Endothelial cell of umbilical vein (primary cell): Measurements from ENCODE around the gene REEP1. TPM values are rescaled to one million over a fixed set of nuclear protein-coding genes. Genes with fewer than 3 reads are reported as not detected.
A peak's percentile ranks its signal among the peaks of the same experiment; 100 is the strongest.

Experiments
- BruUV-seq: library from RNA; stranded (reverse); fragments of 400-500 nt; replicated peaks from 2 replicates; lab custom pipeline; 2021; lab: Mats Ljungman, UMichigan
- CTCF ChIA-PET: fragments of 300-600, 350-600 bp; sonication (Branson Sonifier 250); formaldehyde crosslinking; loops from one replicate; lab custom pipeline; 2021; ENCODE audit warnings: antibody characterized with exemption, inconsistent platforms; lab: Charles Lee
- POLR2A ChIA-PET: fragments of 300-600, 350-600 bp; sonication (Branson Sonifier 250); formaldehyde crosslinking; loops from one replicate; lab custom pipeline; 2021; ENCODE audit warnings: antibody characterized with exemption, inconsistent platforms; lab: Charles Lee
- DNase-seq: peaks from one replicate; pipeline ENCODE4 v3.0.0-alpha.2; 2011; ENCODE audit warnings: low read depth, low spot score
- FAIRE-seq: peaks from 2 replicates; lab custom pipeline; 2011; peaks lifted over from hg19 to GRCh38; lab: Jason Lieb, UNC
- H2AFZ ChIP-seq: 2 replicates; pipeline ENCODE4 v1.6.0; 2012; ENCODE audit warnings: low read depth, low read length, control low read depth, inconsistent platforms
- H3K27ac ChIP-seq: 2 replicates; pipeline ENCODE4 v1.5.1; 2011; ENCODE audit warnings: low read depth, mild to moderate bottlenecking, control low read depth, low read length, moderate library complexity; ENCODE audit not compliant: insufficient read depth
- H3K27me3 ChIP-seq, 2 experiments: 2 replicates each; pipeline versions ENCODE4 v1.6.0 to v1.6.1; 2011; ENCODE audit warnings: low read length in 2 of 2, mixed read lengths in 1 of 2; ENCODE audit not compliant: control insufficient read depth in 2 of 2, insufficient read depth in 2 of 2
- H3K36me3 ChIP-seq, 2 experiments: 2 replicates in 1 of 2; 3 replicates in 1 of 2; pipeline ENCODE4 v1.5.1; 2011; ENCODE audit warnings: low read length in 2 of 2, mild to moderate bottlenecking in 1 of 2, moderate library complexity in 1 of 2; ENCODE audit not compliant: control insufficient read depth in 2 of 2, insufficient read depth in 2 of 2; ENCODE audit errors: extremely low read depth in 1 of 2
- H3K4me1 ChIP-seq: 3 replicates; pipeline ENCODE4 v1.5.1; 2011; ENCODE audit warnings: mild to moderate bottlenecking, low read length; ENCODE audit not compliant: control insufficient read depth, insufficient read depth; ENCODE audit errors: extremely low read depth
- H3K4me2 ChIP-seq: 2 replicates; pipeline ENCODE4 v1.6.1; 2011; ENCODE audit warnings: low read length, control low read depth, mixed read lengths; ENCODE audit not compliant: insufficient read depth
- H3K4me3 ChIP-seq, 3 experiments: fragments of 200-600 bp in 1 of 3; sonication (generic), shearing (Covaris generic) in 1 of 3; replicated peaks in 1 of 3; 2 replicates each; pipeline ENCODE4 v1.5.1; 2011 to 2016; ENCODE audit warnings: control low read depth in 3 of 3, low read length in 3 of 3, mild to moderate bottlenecking in 2 of 3, inconsistent platforms in 1 of 3, low read depth in 1 of 3, moderate library complexity in 1 of 3; ENCODE audit not compliant: insufficient read depth in 1 of 3
- H3K79me2 ChIP-seq: 2 replicates; pipeline ENCODE4 v1.6.0; 2012; ENCODE audit warnings: low read length, inconsistent platforms; ENCODE audit not compliant: control insufficient read depth, insufficient read depth
- H3K9ac ChIP-seq: replicated peaks from 2 replicates; pipeline ENCODE3; 2011; ENCODE audit warnings: low read length, control low read depth; ENCODE audit not compliant: insufficient read depth; ENCODE audit errors: extremely low read depth
- H3K9me1 ChIP-seq: replicated peaks from 3 replicates; pipeline ENCODE4 v1.6.0; 2011; ENCODE audit warnings: mild to moderate bottlenecking, low read length; ENCODE audit not compliant: control insufficient read depth, insufficient read depth; ENCODE audit errors: extremely low read depth
- H3K9me3 ChIP-seq: replicated peaks from 2 replicates; pipeline ENCODE4 v1.5.1; 2012; ENCODE audit warnings: low read length, inconsistent platforms; ENCODE audit not compliant: control insufficient read depth, insufficient read depth
- H4K20me1 ChIP-seq: replicated peaks from 2 replicates; pipeline ENCODE3; 2011; ENCODE audit warnings: mild to moderate bottlenecking, low read length; ENCODE audit not compliant: control insufficient read depth, insufficient read depth; ENCODE audit errors: extremely low read depth
- EZH2 ChIP-seq: IDR thresholded peaks from 2 replicates; pipeline ENCODE4 v1.6.1; 2012; ENCODE audit warnings: borderline replicate concordance, low read depth, mild to moderate bottlenecking, moderate library complexity, low read length, inconsistent platforms; ENCODE audit not compliant: severe bottlenecking
- FOS ChIP-seq: IDR thresholded peaks from 2 replicates; pipeline ENCODE4 v1.6.1; 2011; ENCODE audit warnings: mild to moderate bottlenecking, low read length, moderate library complexity, borderline replicate concordance; ENCODE audit not compliant: insufficient read depth
- GATA2 ChIP-seq: IDR thresholded peaks from 2 replicates; pipeline ENCODE4 v1.7.0; 2011; ENCODE audit warnings: low read depth, mild to moderate bottlenecking, moderate library complexity, mixed read lengths, low read length; ENCODE audit not compliant: insufficient read length, insufficient read depth
- JUN ChIP-seq: IDR thresholded peaks from 2 replicates; pipeline ENCODE4 v1.6.1; 2011; ENCODE audit warnings: borderline replicate concordance, low read depth; ENCODE audit not compliant: insufficient read length, insufficient read depth
- MYC ChIP-seq: IDR thresholded peaks from one replicate; pipeline ENCODE4 v1.6.1; 2011; ENCODE audit warnings: mild to moderate bottlenecking, low read depth, low read length
- POLR2A ChIP-seq: IDR thresholded peaks from 2 replicates; pipeline ENCODE4 v1.6.1; 2012; ENCODE audit warnings: low read depth, mild to moderate bottlenecking, control low read depth, low read length
- POLR2AphosphoS5 ChIP-seq: IDR thresholded peaks from 2 replicates; pipeline ENCODE4 v1.6.1; 2012; ENCODE audit warnings: low read depth, mild to moderate bottlenecking, control low read depth, low read length, moderate library complexity; ENCODE audit not compliant: insufficient read depth
- dilution Hi-C: fragments of 300-500 bp; cut with MboI; formaldehyde crosslinking; loops from one replicate; pipeline ENCODE4 v1.15.0; 2019; ENCODE audit warnings: low sequenced_read_pairs; ENCODE audit not compliant: extremely low pct_ligation_motif_present
- intact Hi-C: fragments of 100-400 bp; cut with micrococcal nuclease; formaldehyde crosslinking; loops from one replicate; pipeline ENCODE4 v1.10.0; 2022
- polyA plus RNA-seq, 4 experiments: library from polyadenylated mRNA; depleted of rRNA in 3 of 4; stranded (reverse) in 3 of 4; unstranded in 1 of 4; fragments of >200 nt; gene quantifications; 2 replicates each; pipeline versions ENCODE4 v1.2.1 to v1.2.3, GENCODE V29; 2011 to 2012; ENCODE audit warnings: missing spikeins in 1 of 4
- total RNA-seq: library from RNA; stranded (reverse); gene quantifications from 2 replicates; pipeline ENCODE4 v1.2.3, GENCODE V29; 2021
- TF ChIP-seq, protein P1 (sequence below), 2 donors: IDR thresholded peaks; 1 replicate in 1 of 2; 2 replicates in 1 of 2; pipeline ENCODE4 v1.5.1; 2011; ENCODE audit warnings: low read length in 2 of 2, mild to moderate bottlenecking in 2 of 2, moderate library complexity in 2 of 2, control low read depth in 1 of 2, inconsistent platforms in 1 of 2, low read depth in 1 of 2; ENCODE audit not compliant: insufficient read depth in 1 of 2; ENCODE audit errors: extremely low read depth in 1 of 2
- TF ChIP-seq, protein P2 (sequence below): IDR thresholded peaks from 2 replicates; pipeline ENCODE4 v1.6.1; 2011; ENCODE audit not compliant: insufficient read depth, insufficient read length

Gene REEP1
- total and polyA plus RNA-seq, 2 donors (not counting 3 experiments of a cell fraction or from before 2014, with no cell fraction given): 0.11 to 0.53 TPM

GRCh38 chr2:86297382-86298147 is 39.9 kb downstream of the REEP1 start:
- H3K9me1 ChIP-seq: no peaks in the 10 kb centered on the region
- TF ChIP-seq, protein P1, sequence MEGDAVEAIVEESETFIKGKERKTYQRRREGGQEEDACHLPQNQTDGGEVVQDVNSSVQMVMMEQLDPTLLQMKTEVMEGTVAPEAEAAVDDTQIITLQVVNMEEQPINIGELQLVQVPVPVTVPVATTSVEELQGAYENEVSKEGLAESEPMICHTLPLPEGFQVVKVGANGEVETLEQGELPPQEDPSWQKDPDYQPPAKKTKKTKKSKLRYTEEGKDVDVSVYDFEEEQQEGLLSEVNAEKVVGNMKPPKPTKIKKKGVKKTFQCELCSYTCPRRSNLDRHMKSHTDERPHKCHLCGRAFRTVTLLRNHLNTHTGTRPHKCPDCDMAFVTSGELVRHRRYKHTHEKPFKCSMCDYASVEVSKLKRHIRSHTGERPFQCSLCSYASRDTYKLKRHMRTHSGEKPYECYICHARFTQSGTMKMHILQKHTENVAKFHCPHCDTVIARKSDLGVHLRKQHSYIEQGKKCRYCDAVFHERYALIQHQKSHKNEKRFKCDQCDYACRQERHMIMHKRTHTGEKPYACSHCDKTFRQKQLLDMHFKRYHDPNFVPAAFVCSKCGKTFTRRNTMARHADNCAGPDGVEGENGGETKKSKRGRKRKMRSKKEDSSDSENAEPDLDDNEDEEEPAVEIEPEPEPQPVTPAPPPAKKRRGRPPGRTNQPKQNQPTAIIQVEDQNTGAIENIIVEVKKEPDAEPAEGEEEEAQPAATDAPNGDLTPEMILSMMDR (IDR thresholded peaks at IDR 0.05; ENCODE audit: extremely low read depth in 1 of 2, insufficient read depth in 1 of 2, low read depth in 1 of 2, low read length in 2 of 2): peak in 1 of 2 donors; percentile 8
- TF ChIP-seq, protein P2, sequence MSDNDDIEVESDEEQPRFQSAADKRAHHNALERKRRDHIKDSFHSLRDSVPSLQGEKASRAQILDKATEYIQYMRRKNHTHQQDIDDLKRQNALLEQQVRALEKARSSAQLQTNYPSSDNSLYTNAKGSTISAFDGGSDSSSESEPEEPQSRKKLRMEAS: no peak
- dilution Hi-C loops (no loop called here), intact Hi-C loops (loop anchor here (5.0 kb wide), 2 partner anchors 70 to 75 kb away; no protein-coding TSS in a partner anchor)
- H3K36me3 ChIP-seq: no peaks in the 10 kb centered on the region
- H3K9me3 ChIP-seq: no peaks in the 10 kb centered on the region
- no peaks in the 10 kb centered on the region for H3K79me2 ChIP-seq
- H3K27ac ChIP-seq: no peak overlapping the region
- H3K27me3 ChIP-seq: peaks cover 2 to 8% of the 10 kb centered on the region in 2 experiments
- no peak overlapping the region for H2AFZ ChIP-seq
- FAIRE-seq (no peak), DNase-seq (no peak)
- H3K4me3 ChIP-seq: no peak overlapping the region
- H3K4me2 ChIP-seq: no peak overlapping the region
- no TSS peak for BruUV-seq
- H4K20me1 ChIP-seq: no peaks in the 10 kb centered on the region
- CTCF ChIA-PET: interaction anchor here (1.7 to 2.4 kb wide), 2 partner anchors 11 to 77 kb away, joined by 4 to 18 read pairs; no protein-coding TSS in a partner anchor
- POLR2A ChIA-PET: no interaction called here
- H3K4me1 ChIP-seq: no peaks in the 10 kb centered on the region
- no peak overlapping the region for H3K9ac ChIP-seq

DNA sequence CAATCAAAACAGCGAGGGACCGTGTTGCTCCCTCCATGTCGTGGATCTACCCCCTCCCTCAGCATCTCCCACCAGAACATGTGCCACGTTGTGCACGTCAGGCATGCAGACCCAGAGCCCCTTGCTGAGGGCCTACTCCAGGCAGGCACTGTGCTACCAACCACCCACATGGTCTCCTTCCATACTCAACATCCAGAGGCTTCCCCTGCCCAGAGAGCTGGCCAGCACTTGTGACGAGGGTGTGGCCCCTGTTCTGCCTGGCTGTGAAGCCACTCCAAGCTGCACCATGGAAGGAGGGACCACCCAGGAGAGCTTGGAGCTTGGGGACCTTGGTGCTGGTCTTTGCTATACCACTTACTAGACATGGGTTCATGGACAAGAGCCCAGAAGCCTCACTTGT is 40.5 kb downstream of the REEP1 start:
- no peak overlapping the region for H2AFZ ChIP-seq
- no peak overlapping the region for H3K4me3 ChIP-seq
- DNase-seq: no peak
- H3K4me2 ChIP-seq: no peak overlapping the region
- dilution Hi-C loops: no loop called here
- H3K4me1 ChIP-seq: no peaks in the 10 kb centered on the region
- FAIRE-seq: no peak
- intact Hi-C loops: loop anchor here (5.0 kb wide), 2 partner anchors 70 to 75 kb away; no protein-coding TSS in a partner anchor
- no TSS peak for BruUV-seq
- no peaks in the 10 kb centered on the region for H3K9me1 ChIP-seq
- H3K9ac ChIP-seq: no peak overlapping the region
- H3K79me2 ChIP-seq: no peaks in the 10 kb centered on the region
- no peak for TF ChIP-seq EZH2
- TF ChIP-seq, protein P1 (IDR thresholded peaks at IDR 0.05; ENCODE audit: extremely low read depth in 1 of 2, insufficient read depth in 1 of 2, low read depth in 1 of 2, low read length in 2 of 2): no peak
- no peak for TF ChIP-seq JUN
- no peak for TF ChIP-seq FOS
- no peak for TF ChIP-seq MYC
- no peak for TF ChIP-seq GATA2
- no peak for TF ChIP-seq POLR2AphosphoS5
- no peak for TF ChIP-seq POLR2A
- TF ChIP-seq, protein P2: no peak
- H3K9me3 ChIP-seq: no peaks in the 10 kb centered on the region
- ChIA-PET CTCF (interaction anchor here (2.4 kb wide), 1 partner anchor 76 kb away, joined by 18 read pairs; no protein-coding TSS in a partner anchor), POLR2A (no interaction called here)
- no peaks in the 10 kb centered on the region for H3K36me3 ChIP-seq
- no peak overlapping the region for H3K27ac ChIP-seq
- H4K20me1 ChIP-seq: no peaks in the 10 kb centered on the region
- peaks cover 2 to 8% of the 10 kb centered on the region in 2 experiments for H3K27me3 ChIP-seq
